MM.1S (cell line): ENCODE measurements around the gene ARPC2.

ENCODE experiments used
- EZH2 ChIP-seq: fragments of 300-600 bp; sonication (generic); optimal IDR thresholded peaks from 2 replicates; pipeline ENCODE3; 2017; ENCODE audit warnings: low read depth, mild to moderate bottlenecking, antibody characterized with exemption, low read length, mixed read lengths
- TF ChIP-seq, protein P1 (sequence below): fragments of 300-600 bp; sonication (generic); IDR thresholded peaks from 2 replicates; pipeline ENCODE4 v1.5.1; 2016; ENCODE audit warnings: antibody characterized with exemption, low read length, mixed read lengths

DNA sequence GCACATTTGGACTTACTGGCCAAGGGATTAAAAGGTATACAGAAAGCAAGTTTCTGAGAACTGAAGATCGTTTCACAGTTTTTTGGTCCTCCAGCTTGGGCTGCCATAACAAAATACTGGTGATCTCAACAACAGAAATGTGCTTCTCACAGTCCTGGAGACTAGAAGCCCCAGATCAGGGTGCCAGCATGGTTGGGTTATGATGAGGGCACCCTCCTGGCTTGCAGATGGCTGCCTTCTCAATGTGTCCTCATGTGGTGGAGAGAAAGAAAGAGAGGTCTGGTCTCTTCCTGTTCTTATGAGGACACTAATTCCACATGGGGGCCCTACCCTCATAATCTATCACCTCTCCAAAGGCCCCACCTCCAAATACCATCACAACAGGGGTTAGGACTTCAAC, 30.1 kb upstream of the ARPC2 start:
- TF ChIP-seq, protein P1, sequence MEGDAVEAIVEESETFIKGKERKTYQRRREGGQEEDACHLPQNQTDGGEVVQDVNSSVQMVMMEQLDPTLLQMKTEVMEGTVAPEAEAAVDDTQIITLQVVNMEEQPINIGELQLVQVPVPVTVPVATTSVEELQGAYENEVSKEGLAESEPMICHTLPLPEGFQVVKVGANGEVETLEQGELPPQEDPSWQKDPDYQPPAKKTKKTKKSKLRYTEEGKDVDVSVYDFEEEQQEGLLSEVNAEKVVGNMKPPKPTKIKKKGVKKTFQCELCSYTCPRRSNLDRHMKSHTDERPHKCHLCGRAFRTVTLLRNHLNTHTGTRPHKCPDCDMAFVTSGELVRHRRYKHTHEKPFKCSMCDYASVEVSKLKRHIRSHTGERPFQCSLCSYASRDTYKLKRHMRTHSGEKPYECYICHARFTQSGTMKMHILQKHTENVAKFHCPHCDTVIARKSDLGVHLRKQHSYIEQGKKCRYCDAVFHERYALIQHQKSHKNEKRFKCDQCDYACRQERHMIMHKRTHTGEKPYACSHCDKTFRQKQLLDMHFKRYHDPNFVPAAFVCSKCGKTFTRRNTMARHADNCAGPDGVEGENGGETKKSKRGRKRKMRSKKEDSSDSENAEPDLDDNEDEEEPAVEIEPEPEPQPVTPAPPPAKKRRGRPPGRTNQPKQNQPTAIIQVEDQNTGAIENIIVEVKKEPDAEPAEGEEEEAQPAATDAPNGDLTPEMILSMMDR = no peak
- no peak for TF ChIP-seq EZH2
